Naive thymus-derived CD4-positive, alpha-beta T cell (primary cell): ENCODE results near the gene SUCO. TPM values are rescaled to one million over a fixed set of nuclear protein-coding genes. Genes with fewer than 3 reads are reported as not detected.
A peak's percentile ranks its signal among the peaks of the same experiment; 100 is the strongest.

Experiments
- ATAC-seq: fragments of 150-1000 bp; cut with Tn5 transposase; 2 replicates; pipeline ENCODE4 v1.10.0; 2021; ENCODE audit warnings: mild to moderate bottlenecking, moderate library complexity
- CTCF ChIA-PET: fragments of 350-600 bp; sonication (Branson Sonifier 250); formaldehyde crosslinking; loops from one replicate; lab custom pipeline; 2021; ENCODE audit warnings: antibody characterized with exemption; lab: Charles Lee
- POLR2A ChIA-PET: fragments of 350-600 bp; sonication (Branson Sonifier 250); formaldehyde crosslinking; loops from one replicate; lab custom pipeline; 2021; ENCODE audit warnings: antibody characterized with exemption, inconsistent platforms; lab: Charles Lee
- DNase-seq, 9 donors: peaks; one replicate each; pipeline versions ENCODE4 v3.0.0 to v3.0.0-alpha.2; 2020 to 2022; ENCODE audit warnings: mixed read lengths in 1 of 9
- H3K27ac ChIP-seq: one replicate; pipeline ENCODE4 v1.7.0; 2013; ENCODE audit warnings: mild to moderate bottlenecking, low read depth, low read length, moderate library complexity
- H3K27me3 ChIP-seq, 2 donors: one replicate each; pipeline ENCODE4 v1.7.0; 2013; ENCODE audit warnings: low read length in 2 of 2, mild to moderate bottlenecking in 2 of 2, moderate library complexity in 2 of 2; ENCODE audit not compliant: control insufficient read depth in 2 of 2, insufficient read depth in 2 of 2
- H3K36me3 ChIP-seq, 3 experiments: 1 replicate in 2 of 3; 2 replicates in 1 of 3; pipeline ENCODE4 v1.7.0; 2013; ENCODE audit warnings: low read length in 3 of 3, mild to moderate bottlenecking in 3 of 3, moderate library complexity in 1 of 3; ENCODE audit not compliant: insufficient read depth in 3 of 3, control insufficient read depth in 2 of 3
- H3K4me1 ChIP-seq, 2 donors: one replicate each; pipeline ENCODE4 v1.7.0; 2013; ENCODE audit warnings: low read length in 2 of 2, mild to moderate bottlenecking in 2 of 2, moderate library complexity in 1 of 2; ENCODE audit not compliant: control insufficient read depth in 2 of 2, insufficient read depth in 2 of 2
- H3K4me3 ChIP-seq: 2 replicates; pipeline ENCODE4 v1.7.0; 2013; ENCODE audit warnings: mild to moderate bottlenecking, low read length
- H3K9me3 ChIP-seq, 3 experiments: 1 replicate in 2 of 3; 2 replicates in 1 of 3; pipeline ENCODE4 v1.7.0; 2013; ENCODE audit warnings: low read length in 3 of 3; ENCODE audit not compliant: control insufficient read depth in 2 of 3
- H3K27ac Mint-ChIP-seq, 9 donors: one replicate each; pipeline ENCODE4 v1.8.0; 2020 to 2022; ENCODE audit warnings: mixed read lengths in 9 of 9, mild to moderate bottlenecking in 8 of 9, moderate library complexity in 5 of 9, inconsistent platforms in 2 of 9
- H3K27me3 Mint-ChIP-seq, 5 donors: one replicate each; pipeline ENCODE4 v1.8.0; 2021 to 2022; ENCODE audit warnings: mixed read lengths in 5 of 5, mild to moderate bottlenecking in 1 of 5
- H3K36me3 Mint-ChIP-seq, 5 donors: one replicate each; pipeline ENCODE4 v1.8.0; 2020 to 2022; ENCODE audit warnings: mixed read lengths in 5 of 5, mild to moderate bottlenecking in 3 of 5, inconsistent platforms in 1 of 5
- H3K4me1 Mint-ChIP-seq, 7 donors: one replicate each; pipeline ENCODE4 v1.8.0; 2020 to 2022; ENCODE audit warnings: mixed read lengths in 7 of 7, mild to moderate bottlenecking in 3 of 7, inconsistent platforms in 1 of 7
- H3K4me3 Mint-ChIP-seq, 10 donors: one replicate each; pipeline ENCODE4 v1.8.0; 2020 to 2022; ENCODE audit warnings: mild to moderate bottlenecking in 10 of 10, mixed read lengths in 10 of 10, moderate library complexity in 6 of 10, inconsistent platforms in 2 of 10
- H3K9me3 Mint-ChIP-seq, 11 donors: one replicate each; pipeline ENCODE4 v1.8.0; 2020 to 2022; ENCODE audit warnings: mixed read lengths in 11 of 11, mild to moderate bottlenecking in 4 of 11, inconsistent platforms in 1 of 11, moderate library complexity in 1 of 11
- intact Hi-C, 2 donors: fragments of 100-400 bp; cut with micrococcal nuclease; formaldehyde crosslinking; loops; one replicate each; pipeline ENCODE4 v1.15.1; 2023
- polyA plus RNA-seq, 2 donors: library from polyadenylated mRNA; unstranded; fragments of 300-500 nt; fragmentation: Illumina TruSeq; gene quantifications; one replicate each; pipeline ENCODE4 v1.2.3, GENCODE V29; 2021
- total RNA-seq, 6 experiments: library from RNA in 5 of 6; stranded (reverse) in 5 of 6; gene quantifications; 1 replicate in 5 of 6; 2 replicates in 1 of 6; pipeline ENCODE4 v1.2.3 and lab custom pipeline; 2021 to 2026

Gene SUCO, protein sequence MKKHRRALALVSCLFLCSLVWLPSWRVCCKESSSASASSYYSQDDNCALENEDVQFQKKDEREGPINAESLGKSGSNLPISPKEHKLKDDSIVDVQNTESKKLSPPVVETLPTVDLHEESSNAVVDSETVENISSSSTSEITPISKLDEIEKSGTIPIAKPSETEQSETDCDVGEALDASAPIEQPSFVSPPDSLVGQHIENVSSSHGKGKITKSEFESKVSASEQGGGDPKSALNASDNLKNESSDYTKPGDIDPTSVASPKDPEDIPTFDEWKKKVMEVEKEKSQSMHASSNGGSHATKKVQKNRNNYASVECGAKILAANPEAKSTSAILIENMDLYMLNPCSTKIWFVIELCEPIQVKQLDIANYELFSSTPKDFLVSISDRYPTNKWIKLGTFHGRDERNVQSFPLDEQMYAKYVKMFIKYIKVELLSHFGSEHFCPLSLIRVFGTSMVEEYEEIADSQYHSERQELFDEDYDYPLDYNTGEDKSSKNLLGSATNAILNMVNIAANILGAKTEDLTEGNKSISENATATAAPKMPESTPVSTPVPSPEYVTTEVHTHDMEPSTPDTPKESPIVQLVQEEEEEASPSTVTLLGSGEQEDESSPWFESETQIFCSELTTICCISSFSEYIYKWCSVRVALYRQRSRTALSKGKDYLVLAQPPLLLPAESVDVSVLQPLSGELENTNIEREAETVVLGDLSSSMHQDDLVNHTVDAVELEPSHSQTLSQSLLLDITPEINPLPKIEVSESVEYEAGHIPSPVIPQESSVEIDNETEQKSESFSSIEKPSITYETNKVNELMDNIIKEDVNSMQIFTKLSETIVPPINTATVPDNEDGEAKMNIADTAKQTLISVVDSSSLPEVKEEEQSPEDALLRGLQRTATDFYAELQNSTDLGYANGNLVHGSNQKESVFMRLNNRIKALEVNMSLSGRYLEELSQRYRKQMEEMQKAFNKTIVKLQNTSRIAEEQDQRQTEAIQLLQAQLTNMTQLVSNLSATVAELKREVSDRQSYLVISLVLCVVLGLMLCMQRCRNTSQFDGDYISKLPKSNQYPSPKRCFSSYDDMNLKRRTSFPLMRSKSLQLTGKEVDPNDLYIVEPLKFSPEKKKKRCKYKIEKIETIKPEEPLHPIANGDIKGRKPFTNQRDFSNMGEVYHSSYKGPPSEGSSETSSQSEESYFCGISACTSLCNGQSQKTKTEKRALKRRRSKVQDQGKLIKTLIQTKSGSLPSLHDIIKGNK (N-terminal part only)
- total RNA-seq (10 to 100 TPM; 52.0 to 95.0 (median 77.0) TPM), polyA plus RNA-seq (10 to 100 TPM; 13.6 to 15.3 TPM), total RNA-seq (lab: John Stamatoyannopoulos, UW) (107 reads per million, percentile 85 among the genes with 10 or more reads in this experiment)

DNA sequence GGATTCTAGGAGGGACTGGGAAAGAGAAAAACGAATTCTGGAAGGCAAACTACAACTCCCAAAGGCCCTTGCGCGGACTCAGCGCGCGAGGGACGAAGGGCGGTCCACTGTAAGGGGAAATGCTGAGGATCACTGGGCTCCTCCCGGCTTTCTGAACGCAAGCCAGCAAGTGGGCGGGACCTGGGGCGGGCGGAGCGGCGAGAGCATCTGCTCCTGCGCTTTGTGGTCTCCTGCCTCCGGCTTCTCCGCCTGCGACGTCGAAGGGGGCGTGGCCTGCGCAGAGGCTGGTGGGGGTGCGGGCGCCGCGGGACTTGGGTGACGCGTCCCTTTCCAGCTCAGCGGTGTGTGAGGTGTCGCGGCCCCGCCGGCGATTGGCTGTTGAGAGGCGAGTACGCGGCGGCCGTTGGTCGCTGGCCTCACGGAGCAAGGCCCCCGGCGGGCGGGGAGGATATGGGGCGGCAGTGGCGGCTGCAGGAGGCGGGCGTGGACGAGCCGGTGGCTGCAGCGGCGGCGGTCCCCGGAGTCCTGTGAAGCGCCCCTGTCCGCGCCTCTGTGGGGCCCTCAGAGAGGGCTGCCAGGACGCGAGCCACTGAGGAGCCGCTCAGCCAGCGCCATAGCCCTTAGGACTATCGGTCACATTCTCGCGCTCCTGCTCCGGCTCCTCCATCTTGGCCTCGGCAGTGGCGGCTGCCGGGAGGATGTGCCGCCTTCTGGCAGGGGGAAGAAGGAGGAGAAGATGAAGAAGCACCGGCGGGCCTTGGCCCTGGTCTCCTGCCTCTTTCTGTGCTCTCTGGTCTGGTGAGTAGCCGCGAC lies at the start of gene SUCO:
Gene SUCO, plus strand, starts transcription at position 451 of the 813 bp plus-strand sequence. Its CDS starts 286 bp downstream, at position 737.
- Histone ChIP-seq H3K27ac (peak within 1 kb of the TSS; percentile 99), H3K36me3 (peaks cover 0 to 7% (median 0%) of the 10 kb centered on the region in 3 experiments), H3K27me3 (no peaks in the 10 kb centered on the region), H3K4me1 (peaks cover 30 to 34% of the 10 kb centered on the region in 2 donors), H3K4me3 (peak within 1 kb of the TSS; percentile 98), H3K9me3 (no peaks in the 10 kb centered on the region)
- Mint-ChIP-seq H3K27me3 (peaks cover 0 to 16% (median 4%) of the 10 kb centered on the region in 5 donors), H3K4me1 (peaks cover 32 to 60% (median 49%) of the 10 kb centered on the region in 7 donors), H3K27ac (peak within 1 kb of the TSS; percentile 99 to 100 (median 100)), H3K36me3 (peaks cover 0 to 7% (median 0%) of the 10 kb centered on the region in 5 donors), H3K9me3 (peaks cover 0 to 1% (median 0%) of the 10 kb centered on the region in 11 donors), H3K4me3 (peak within 1 kb of the TSS; percentile 90 to 100 (median 98))
- ChIA-PET CTCF (interaction anchor here (0.8 to 1.5 kb wide), 6 partner anchors 12 to 133 kb away, joined by 3 to 7 read pairs (median 4); no protein-coding TSS in a partner anchor), POLR2A (interaction anchor here (0.5 to 1.7 kb wide), 22 partner anchors 8 to 1335 kb away, joined by 3 to 15 read pairs (median 4); partner anchors contain the start of genes GAS5, METTL13 and PIGC)
- peak; percentile 90 for ATAC-seq
- intact Hi-C loops = loop anchor here (1.0 to 5.0 kb wide), 28 partner anchors 11 to 2001 kb away; partner anchors contain the start of genes KLHL20 (in 2 of the 2), METTL13 (in 2 of the 2), PRRC2C (in 2 of the 2) and RC3H1 (in 2 of the 2)
- peak; percentile 97 to 100 (median 99) for DNase-seq

DNA sequence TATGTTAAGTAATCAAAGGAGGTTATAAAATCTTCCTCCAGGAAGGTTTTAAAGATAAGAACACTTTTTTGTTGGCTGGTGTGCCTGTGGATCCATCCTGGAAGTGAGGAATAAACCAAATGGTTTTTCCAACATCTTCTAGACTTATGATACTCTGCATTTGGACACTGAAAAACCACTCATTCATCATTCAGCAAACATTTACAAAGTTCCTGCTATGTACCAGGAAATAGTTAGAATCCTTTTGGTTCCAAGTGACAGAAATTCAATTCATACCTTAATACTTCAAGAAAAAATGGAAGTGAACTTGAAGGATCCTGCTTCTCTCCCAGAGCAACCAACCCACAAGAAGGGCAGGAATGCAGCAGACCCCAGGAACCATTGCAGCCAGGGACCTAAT lies 49.5 kb upstream of the SUCO start:
- DNase-seq = no peak
- no peak overlapping the region for H3K27ac Mint-ChIP-seq
- Histone ChIP-seq H3K4me1 (peaks cover 0 to 12% of the 10 kb centered on the region in 2 donors), H3K27ac (no peak overlapping the region), H3K36me3 (no peaks in the 10 kb centered on the region), H3K9me3 (no peaks in the 10 kb centered on the region), H3K27me3 (no peaks in the 10 kb centered on the region), H3K4me3 (no peak overlapping the region)
- H3K4me1 Mint-ChIP-seq = peaks cover 16 to 31% (median 27%) of the 10 kb centered on the region in 7 donors
- peaks cover 0 to 4% (median 0%) of the 10 kb centered on the region in 5 donors for H3K36me3 Mint-ChIP-seq
- ChIA-PET POLR2A (no interaction called here), CTCF (no interaction called here)
- no peaks in the 10 kb centered on the region for H3K9me3 Mint-ChIP-seq
- H3K4me3 Mint-ChIP-seq = no peak overlapping the region
- intact Hi-C loops = loop anchor here in 1 of 2 donors (5.0 kb wide), 1 partner anchor 34 kb away; no protein-coding TSS in a partner anchor
- H3K27me3 Mint-ChIP-seq = peaks cover 0 to 15% (median 4%) of the 10 kb centered on the region in 5 donors
- no peak for ATAC-seq

DNA sequence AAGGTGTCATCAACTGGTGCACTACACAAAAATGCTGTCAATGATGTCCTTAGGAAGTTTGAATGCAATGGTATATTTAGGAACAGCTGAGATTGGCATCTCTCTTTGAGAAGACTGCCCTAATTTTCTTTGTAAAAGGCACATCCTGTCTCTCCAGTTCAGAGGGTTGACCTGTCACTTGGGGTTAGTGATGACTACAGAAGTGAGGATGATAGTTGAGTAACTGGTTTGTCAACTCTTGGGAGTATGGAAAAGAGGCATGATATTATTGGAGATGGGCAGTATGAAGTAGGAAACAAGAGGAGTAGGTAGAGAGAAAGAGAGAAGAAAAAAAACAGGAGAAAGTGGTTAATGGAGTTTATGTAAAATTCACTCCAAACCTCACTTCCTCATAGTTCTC lies 48.7 kb upstream of the SUCO start:
- intact Hi-C loops = loop anchor here in 1 of 2 donors (5.0 kb wide), 1 partner anchor 33 kb away; no protein-coding TSS in a partner anchor
- no peak overlapping the region for H3K4me3 ChIP-seq
- H3K9me3 ChIP-seq = no peaks in the 10 kb centered on the region
- peak overlapping the region in 1 of 9 donors; percentile 80 for H3K27ac Mint-ChIP-seq
- ATAC-seq (no peak), DNase-seq (no peak)
- H3K9me3 Mint-ChIP-seq = no peaks in the 10 kb centered on the region
- H3K4me3 Mint-ChIP-seq = no peak overlapping the region
- H3K4me1 ChIP-seq = peaks cover 0 to 12% of the 10 kb centered on the region in 2 donors
- ChIA-PET CTCF (no interaction called here), POLR2A (interaction anchor here (0.8 kb wide), 1 partner anchor 35 kb away, joined by 3 read pairs; no protein-coding TSS in a partner anchor)
- H3K27ac ChIP-seq = no peak overlapping the region
- H3K36me3 ChIP-seq = no peaks in the 10 kb centered on the region
- H3K4me1 Mint-ChIP-seq = peaks cover 16 to 33% (median 27%) of the 10 kb centered on the region in 7 donors
- peaks cover 0 to 23% (median 5%) of the 10 kb centered on the region in 5 donors for H3K27me3 Mint-ChIP-seq
- H3K36me3 Mint-ChIP-seq = no peaks in the 10 kb centered on the region
- no peaks in the 10 kb centered on the region for H3K27me3 ChIP-seq

DNA sequence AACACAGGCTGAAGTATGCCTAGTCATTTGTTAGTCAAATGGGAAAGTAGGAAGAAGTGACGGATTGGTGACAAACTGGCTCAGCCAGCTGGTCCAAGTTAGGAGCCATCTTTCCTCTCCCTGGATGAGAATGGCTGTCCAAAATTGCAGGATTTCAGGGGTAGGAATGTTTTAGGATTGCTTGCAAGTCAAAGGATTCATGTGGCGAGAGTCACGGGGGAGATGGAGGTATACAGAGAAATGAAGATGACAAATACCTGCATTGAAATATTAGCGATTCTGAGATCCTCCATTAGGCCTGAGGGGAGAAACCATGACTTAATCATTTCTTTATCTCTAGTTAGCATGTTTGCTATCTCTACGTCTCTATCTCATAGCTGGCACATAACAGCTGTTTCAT lies 47.3 kb upstream of the SUCO start:
- no peak for ATAC-seq
- no peak overlapping the region for H3K27ac ChIP-seq
- CTCF ChIA-PET = no interaction called here
- peaks cover 0 to 12% of the 10 kb centered on the region in 2 donors for H3K4me1 ChIP-seq
- POLR2A ChIA-PET = no interaction called here
- no peaks in the 10 kb centered on the region for H3K27me3 ChIP-seq
- H3K9me3 ChIP-seq = no peaks in the 10 kb centered on the region
- H3K27ac Mint-ChIP-seq = no peak overlapping the region
- no peaks in the 10 kb centered on the region for H3K9me3 Mint-ChIP-seq
- no peak for DNase-seq
- peaks cover 0 to 28% (median 4%) of the 10 kb centered on the region in 5 donors for H3K27me3 Mint-ChIP-seq
- no peak overlapping the region for H3K4me3 ChIP-seq
- no peak overlapping the region for H3K4me3 Mint-ChIP-seq
- no peaks in the 10 kb centered on the region for H3K36me3 Mint-ChIP-seq
- intact Hi-C loops = loop anchor here in 1 of 2 donors (2.0 kb wide), 1 partner anchor 35 kb away; no protein-coding TSS in a partner anchor
- H3K4me1 Mint-ChIP-seq = peaks cover 9 to 26% (median 20%) of the 10 kb centered on the region in 7 donors
- H3K36me3 ChIP-seq = no peaks in the 10 kb centered on the region

DNA sequence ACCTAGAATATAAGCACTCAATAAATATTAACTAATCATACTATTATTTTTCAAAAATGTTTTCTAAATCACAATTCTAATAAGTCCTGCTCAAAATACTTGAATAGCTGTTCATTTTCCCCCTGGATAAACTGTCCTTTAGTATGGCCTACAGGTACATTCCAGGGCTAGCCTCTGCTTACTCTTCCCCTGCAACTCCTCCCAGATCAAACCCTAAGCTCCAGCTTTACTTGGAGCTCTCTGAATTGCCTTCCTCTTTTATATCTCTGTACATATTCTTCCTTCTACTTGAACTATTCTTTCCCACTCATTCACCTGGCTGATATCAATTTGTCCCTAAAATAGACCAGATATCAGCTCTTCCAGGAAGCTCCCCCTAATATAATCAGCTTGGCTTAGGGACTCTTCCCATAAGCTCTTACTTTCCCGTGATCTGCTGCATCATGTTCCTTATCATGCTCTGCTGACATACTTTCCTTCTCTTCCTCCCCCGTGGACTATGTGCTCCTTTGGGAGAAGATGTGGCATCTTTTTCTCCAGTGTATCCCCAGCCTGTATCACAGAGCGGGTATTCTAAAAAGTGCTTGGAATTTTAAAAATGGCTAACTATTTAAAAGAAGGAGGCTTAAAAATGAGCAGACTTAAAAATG lies 46.0 kb upstream of the SUCO start:
- POLR2A ChIA-PET = no interaction called here

More for the DNA sequence above, 46.0 kb upstream of the SUCO start:
- intact Hi-C loops = loop anchor here in 1 of 2 donors (2.0 kb wide), 1 partner anchor 36 kb away; no protein-coding TSS in a partner anchor
- no peaks in the 10 kb centered on the region for H3K27me3 ChIP-seq
- peaks cover 0 to 12% of the 10 kb centered on the region in 2 donors for H3K4me1 ChIP-seq
- CTCF ChIA-PET = no interaction called here
- no peaks in the 10 kb centered on the region for H3K36me3 Mint-ChIP-seq
- peaks cover 9 to 26% (median 19%) of the 10 kb centered on the region in 7 donors for H3K4me1 Mint-ChIP-seq
- no peaks in the 10 kb centered on the region for H3K36me3 ChIP-seq
- H3K27ac Mint-ChIP-seq = no peak overlapping the region
- peaks cover 0 to 3% (median 0%) of the 10 kb centered on the region in 11 donors for H3K9me3 Mint-ChIP-seq
- no peaks in the 10 kb centered on the region for H3K9me3 ChIP-seq
- no peak overlapping the region for H3K4me3 ChIP-seq
- H3K27ac ChIP-seq = no peak overlapping the region
- H3K27me3 Mint-ChIP-seq = peaks cover 4 to 30% (median 8%) of the 10 kb centered on the region in 5 donors
- no peak for ATAC-seq
- H3K4me3 Mint-ChIP-seq = peak overlapping the region in 1 of 10 donors; percentile 24
- no peak for DNase-seq
